Progenitor cell of endocrine pancreas (in vitro differentiated cells): ENCODE results near the gene MSTO1. TPM values are rescaled to one million over a fixed set of nuclear protein-coding genes. Genes with fewer than 3 reads are reported as not detected.

Source experiments
- total RNA-seq: library from RNA; stranded (reverse); gene quantifications from 2 replicates; pipeline ENCODE4 v1.2.1, GENCODE V29; 2021

MSTO1 gene
- total RNA-seq, 1 donor from 2014 or later, result 53.4 TPM

Other genes with a start within 250 kb of the MSTO1 start
- gene ASH1L, start 47.4 kb upstream of the MSTO1 start, total RNA-seq, result 49.7 and 51.3 TPM in 2 replicates
- 54.6 and 56.2 TPM in 2 replicates for gene YY1AP1, start 78.6 kb downstream of the MSTO1 start, total RNA-seq
- gene DAP3, start 78.9 kb downstream of the MSTO1 start, total RNA-seq, result 121 and 126 TPM in 2 replicates
- 69.4 and 73.2 TPM in 2 replicates for gene GON4L, start 247.0 kb downstream of the MSTO1 start, total RNA-seq
- gene SYT11, start 249.3 kb downstream of the MSTO1 start, total RNA-seq, result 1.7 and 2.0 TPM in 2 replicates